CD8-positive, alpha-beta memory T cell (primary cell): ENCODE measurements around the gene WNK4. TPM values are rescaled to one million over a fixed set of nuclear protein-coding genes. Genes with fewer than 3 reads are reported as not detected.

Source experiments
- CTCF ChIA-PET: fragments of 350-600 bp; sonication (Branson Sonifier 250); formaldehyde crosslinking; loops from one replicate; lab custom pipeline; 2021; ENCODE audit warnings: antibody characterized with exemption; lab: Charles Lee
- POLR2A ChIA-PET: fragments of 350-600 bp; sonication (Branson Sonifier 250); formaldehyde crosslinking; loops from one replicate; lab custom pipeline; 2021; ENCODE audit warnings: antibody characterized with exemption; lab: Charles Lee
- DNase-seq, 5 donors: peaks; one replicate each; pipeline versions ENCODE4 v3.0.0 to v3.0.0-alpha.2; 2020 to 2022; ENCODE audit warnings: mixed read lengths in 1 of 5
- H3K27ac ChIP-seq: one replicate; pipeline ENCODE4 v1.7.0; 2013; ENCODE audit warnings: low read depth, mild to moderate bottlenecking, low read length, moderate library complexity
- H3K27me3 ChIP-seq: 2 replicates; pipeline ENCODE4 v1.7.0; 2013; ENCODE audit warnings: low read length, mild to moderate bottlenecking; ENCODE audit not compliant: insufficient read depth, poor library complexity, severe bottlenecking
- H3K36me3 ChIP-seq: 2 replicates; pipeline ENCODE4 v1.7.0; 2013; ENCODE audit warnings: mild to moderate bottlenecking, low read length, moderate library complexity; ENCODE audit not compliant: insufficient read depth
- H3K4me1 ChIP-seq: 2 replicates; pipeline ENCODE4 v1.7.0; 2013; ENCODE audit warnings: mild to moderate bottlenecking, low read length, moderate library complexity; ENCODE audit not compliant: insufficient read depth
- H3K4me3 ChIP-seq: 2 replicates; pipeline ENCODE4 v1.7.0; 2013; ENCODE audit warnings: mild to moderate bottlenecking, low read length
- H3K9me3 ChIP-seq: 2 replicates; pipeline ENCODE4 v1.7.0; 2013; ENCODE audit warnings: mild to moderate bottlenecking, low read length
- H3K27ac Mint-ChIP-seq, 8 donors: one replicate each; pipeline ENCODE4 v1.8.0; 2020 to 2021; ENCODE audit warnings: mixed read lengths in 8 of 8, mild to moderate bottlenecking in 6 of 8, inconsistent platforms in 3 of 8, moderate library complexity in 3 of 8
- H3K27me3 Mint-ChIP-seq, 2 donors: one replicate each; pipeline ENCODE4 v1.8.0; 2020 to 2021; ENCODE audit warnings: mixed read lengths in 2 of 2, mild to moderate bottlenecking in 1 of 2, moderate library complexity in 1 of 2
- H3K36me3 Mint-ChIP-seq, 3 donors: one replicate each; pipeline ENCODE4 v1.8.0; 2020 to 2021; ENCODE audit warnings: mixed read lengths in 3 of 3, inconsistent platforms in 1 of 3, mild to moderate bottlenecking in 1 of 3
- H3K4me1 Mint-ChIP-seq, 3 donors: one replicate each; pipeline ENCODE4 v1.8.0; 2020 to 2021; ENCODE audit warnings: mixed read lengths in 3 of 3, inconsistent platforms in 1 of 3, mild to moderate bottlenecking in 1 of 3
- H3K4me3 Mint-ChIP-seq, 7 donors: one replicate each; pipeline ENCODE4 v1.8.0; 2020 to 2021; ENCODE audit warnings: mixed read lengths in 7 of 7, mild to moderate bottlenecking in 6 of 7, moderate library complexity in 4 of 7, inconsistent platforms in 2 of 7
- H3K9me3 Mint-ChIP-seq, 5 donors: one replicate each; pipeline ENCODE4 v1.8.0; 2020 to 2022; ENCODE audit warnings: mixed read lengths in 5 of 5, mild to moderate bottlenecking in 3 of 5, moderate library complexity in 2 of 5, inconsistent platforms in 1 of 5
- polyA plus RNA-seq: library from polyadenylated mRNA; unstranded; fragments of 300-500 nt; fragmentation: Illumina TruSeq; gene quantifications from one replicate; pipeline ENCODE4 v1.2.3, GENCODE V29; 2021
- total RNA-seq, 2 experiments: library from RNA; stranded (reverse); gene quantifications; one replicate each; pipeline ENCODE4 v1.2.3, GENCODE V29; 2021

WNK4 gene
- total and polyA plus RNA-seq, 3 experiments from 2014 or later, result 0.18 to 0.55 TPM; not detected in 1

DNA sequence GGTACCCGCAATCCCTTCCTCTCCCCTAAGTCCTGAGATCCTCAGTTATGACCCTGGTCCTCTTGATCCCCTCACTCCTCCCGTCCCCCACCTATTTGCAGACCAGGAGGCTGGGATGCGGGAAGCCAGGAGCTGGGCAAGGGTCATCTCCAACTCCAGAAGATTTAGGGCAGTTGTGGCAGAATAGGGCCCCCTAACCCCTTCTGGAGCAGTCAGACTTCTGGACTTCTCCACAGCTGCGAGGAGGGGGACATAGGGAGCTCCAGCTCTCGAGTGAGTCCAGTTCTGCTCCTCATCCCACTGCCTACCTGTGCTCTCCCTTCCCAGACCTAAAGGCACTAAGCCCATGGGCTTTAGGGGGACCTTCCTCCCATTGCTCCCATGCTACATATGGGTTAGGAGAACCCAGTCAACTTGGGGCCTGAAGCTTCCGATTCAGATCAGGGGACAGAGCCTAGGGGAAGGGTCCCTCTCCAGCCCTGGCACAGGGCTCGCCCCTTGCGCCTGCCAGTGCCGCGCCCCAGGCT, 1.3 kb downstream of the WNK4 start:
- POLR2A ChIA-PET, result interaction anchor here (1.1 kb wide), 1 partner anchor 8 kb away, joined by 3 read pairs; no protein-coding TSS in a partner anchor
- Mint-ChIP-seq H3K4me3 (peak overlapping the region in 1 of 7 donors; percentile 43), H3K36me3 (peaks cover 17 to 28% (median 18%) of the 10 kb centered on the region in 3 donors), H3K9me3 (peaks cover 0 to 4% (median 0%) of the 10 kb centered on the region in 5 donors), H3K4me1 (peaks cover 17 to 49% (median 23%) of the 10 kb centered on the region in 3 donors), H3K27ac (peak overlapping the region in 1 of 8 donors; percentile 60), H3K27me3 (peaks cover 40 to 61% of the 10 kb centered on the region in 2 donors)
- Histone ChIP-seq H3K27me3 (peaks cover 43% of the 10 kb centered on the region), H3K36me3 (peaks cover 19% of the 10 kb centered on the region), H3K4me3 (peak overlapping the region; percentile 22), H3K9me3 (no peaks in the 10 kb centered on the region), H3K27ac (peak overlapping the region; percentile 65), H3K4me1 (peaks cover 13% of the 10 kb centered on the region)
- no peak for DNase-seq
- CTCF ChIA-PET, result interaction anchor here (1.2 kb wide), 1 partner anchor 18 kb away, joined by 4 read pairs; no protein-coding TSS in a partner anchor

- POLR2A ChIA-PET, result interaction anchor here (1.1 kb wide), 1 partner anchor 8 kb away, joined by 3 read pairs; no protein-coding TSS in a partner anchor
- no peak for DNase-seq
- Histone ChIP-seq H3K27ac (peak overlapping the region; percentile 65), H3K4me3 (no peak overlapping the region), H3K27me3 (peaks cover 46% of the 10 kb centered on the region), H3K9me3 (no peaks in the 10 kb centered on the region), H3K4me1 (peaks cover 13% of the 10 kb centered on the region), H3K36me3 (peaks cover 19% of the 10 kb centered on the region)
- Mint-ChIP-seq H3K4me3 (no peak overlapping the region), H3K9me3 (peaks cover 0 to 4% (median 0%) of the 10 kb centered on the region in 5 donors), H3K27ac (peak overlapping the region in 1 of 8 donors; percentile 52), H3K4me1 (peaks cover 17 to 49% (median 23%) of the 10 kb centered on the region in 3 donors), H3K27me3 (peaks cover 46 to 66% of the 10 kb centered on the region in 2 donors), H3K36me3 (peaks cover 15 to 25% (median 18%) of the 10 kb centered on the region in 3 donors)
- CTCF ChIA-PET, result no interaction called here
Observed at GRCh38 chr17:42782166-42783061, 2.0 kb downstream of the WNK4 start.

- H3K4me3 Mint-ChIP-seq, result no peak overlapping the region
- DNase-seq, result no peak
- no peak overlapping the region for H3K4me3 ChIP-seq
- ChIA-PET POLR2A (no interaction called here), CTCF (no interaction called here)
- peaks cover 12% of the 10 kb centered on the region for H3K36me3 ChIP-seq
- H3K27ac Mint-ChIP-seq, result peak overlapping the region in 3 of 8 donors; percentile 1 to 52 (median 2)
- no peaks in the 10 kb centered on the region for H3K9me3 ChIP-seq
- H3K27me3 Mint-ChIP-seq, result peaks cover 52 to 74% of the 10 kb centered on the region in 2 donors
- peaks cover 17 to 49% (median 24%) of the 10 kb centered on the region in 3 donors for H3K4me1 Mint-ChIP-seq
- H3K27me3 ChIP-seq, result peaks cover 46% of the 10 kb centered on the region
- peaks cover 0 to 4% (median 0%) of the 10 kb centered on the region in 5 donors for H3K9me3 Mint-ChIP-seq
- no peak overlapping the region for H3K27ac ChIP-seq
- H3K4me1 ChIP-seq, result peaks cover 13% of the 10 kb centered on the region
- peaks cover 10 to 17% (median 12%) of the 10 kb centered on the region in 3 donors for H3K36me3 Mint-ChIP-seq
Observed at GRCh38 chr17:42783062-42783790, 2.8 kb downstream of the WNK4 start.

- POLR2A ChIA-PET, result no interaction called here
- no peak overlapping the region for H3K27ac ChIP-seq
- no peak overlapping the region for H3K4me3 Mint-ChIP-seq
- H3K27ac Mint-ChIP-seq, result no peak overlapping the region
- H3K9me3 Mint-ChIP-seq, result peaks cover 0 to 4% (median 0%) of the 10 kb centered on the region in 5 donors
- no peak overlapping the region for H3K4me3 ChIP-seq
- H3K4me1 Mint-ChIP-seq, result peaks cover 17 to 49% (median 24%) of the 10 kb centered on the region in 3 donors
- peaks cover 9% of the 10 kb centered on the region for H3K36me3 ChIP-seq
- CTCF ChIA-PET, result no interaction called here
- peaks cover 6 to 11% (median 8%) of the 10 kb centered on the region in 3 donors for H3K36me3 Mint-ChIP-seq
- H3K27me3 Mint-ChIP-seq, result peaks cover 55 to 79% of the 10 kb centered on the region in 2 donors
- peaks cover 46% of the 10 kb centered on the region for H3K27me3 ChIP-seq
- H3K4me1 ChIP-seq, result peaks cover 13% of the 10 kb centered on the region
- no peak for DNase-seq
- no peaks in the 10 kb centered on the region for H3K9me3 ChIP-seq
Observed at GRCh38 chr17:42783791-42784138, 3.4 kb downstream of the WNK4 start.

DNA sequence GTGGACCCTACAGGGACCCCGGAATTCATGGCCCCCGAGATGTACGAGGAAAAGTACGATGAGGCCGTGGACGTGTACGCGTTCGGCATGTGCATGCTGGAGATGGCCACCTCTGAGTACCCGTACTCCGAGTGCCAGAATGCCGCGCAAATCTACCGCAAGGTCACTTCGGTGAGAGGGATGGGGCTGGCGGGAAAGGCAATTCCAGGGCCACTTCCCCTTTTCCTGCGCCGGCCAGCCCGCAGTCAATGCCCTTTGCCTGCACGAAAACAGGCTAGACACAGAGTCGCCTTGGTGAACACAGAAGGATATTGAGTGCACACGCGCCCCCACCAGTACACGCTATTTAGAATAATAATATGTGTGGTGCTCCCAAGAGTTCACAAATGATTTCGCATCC, 4.0 kb downstream of the WNK4 start:
- Mint-ChIP-seq H3K36me3 (peaks cover 3 to 5% (median 3%) of the 10 kb centered on the region in 3 donors), H3K27me3 (peaks cover 55 to 82% of the 10 kb centered on the region in 2 donors), H3K4me1 (peaks cover 16 to 47% (median 23%) of the 10 kb centered on the region in 3 donors), H3K9me3 (peaks cover 0 to 4% (median 0%) of the 10 kb centered on the region in 5 donors), H3K27ac (no peak overlapping the region), H3K4me3 (peak overlapping the region in 2 of 7 donors; percentile 41 to 49)
- POLR2A ChIA-PET, result interaction anchor here (0.8 kb wide), 1 partner anchor 584 kb away, joined by 3 read pairs; no protein-coding TSS in a partner anchor
- Histone ChIP-seq H3K27me3 (peaks cover 46% of the 10 kb centered on the region), H3K4me3 (no peak overlapping the region), H3K36me3 (peaks cover 3% of the 10 kb centered on the region), H3K4me1 (peaks cover 13% of the 10 kb centered on the region), H3K27ac (no peak overlapping the region), H3K9me3 (no peaks in the 10 kb centered on the region)
- no peak for DNase-seq
- CTCF ChIA-PET, result no interaction called here

DNA sequence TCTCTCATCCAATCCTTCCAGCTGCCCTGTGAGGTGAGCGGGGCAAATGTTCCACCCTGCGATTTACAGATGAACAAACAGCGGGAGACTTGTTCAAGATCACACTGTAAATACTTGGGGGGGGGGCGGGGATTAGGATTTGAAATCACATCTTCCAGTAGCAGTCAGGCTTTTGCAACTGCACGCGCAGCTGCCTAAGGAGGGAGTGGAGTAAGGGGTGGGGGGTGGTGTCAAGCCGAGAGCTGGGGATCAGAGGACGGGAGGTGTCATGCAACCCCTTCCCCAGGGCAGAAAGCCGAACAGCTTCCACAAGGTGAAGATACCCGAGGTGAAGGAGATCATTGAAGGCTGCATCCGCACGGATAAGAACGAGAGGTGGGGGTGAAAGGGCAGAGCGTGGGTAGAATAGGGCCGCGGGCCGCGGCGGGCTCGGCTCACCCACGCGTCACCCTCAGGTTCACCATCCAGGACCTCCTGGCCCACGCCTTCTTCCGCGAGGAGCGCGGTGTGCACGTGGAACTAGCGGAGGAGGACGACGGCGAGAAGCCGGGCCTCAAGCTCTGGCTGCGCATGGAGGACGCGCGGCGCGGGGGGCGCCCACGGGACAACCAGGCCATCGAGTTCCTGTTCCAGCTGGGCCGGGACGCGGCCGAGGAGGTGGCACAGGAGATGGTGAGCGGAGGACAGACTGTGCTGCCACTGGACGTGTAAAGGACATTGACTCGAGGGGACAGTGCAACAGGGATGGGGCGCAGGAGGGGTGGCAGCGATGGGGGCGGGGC, 4.6 kb downstream of the WNK4 start:
- CTCF ChIA-PET, result no interaction called here

GRCh38 chr17:42787266-42787665, 6.9 kb downstream of the WNK4 start:
- DNase-seq, result no peak
- H3K36me3 Mint-ChIP-seq, result no peaks in the 10 kb centered on the region
- H3K4me1 Mint-ChIP-seq, result peaks cover 13 to 30% (median 16%) of the 10 kb centered on the region in 3 donors
- CTCF ChIA-PET, result interaction anchor here (0.8 kb wide), 1 partner anchor 10 kb away, joined by 3 read pairs; no protein-coding TSS in a partner anchor
- H3K4me1 ChIP-seq, result peaks cover 13% of the 10 kb centered on the region
- POLR2A ChIA-PET, result no interaction called here
- no peak overlapping the region for H3K27ac ChIP-seq
- no peak overlapping the region for H3K4me3 ChIP-seq
- H3K27me3 ChIP-seq, result peaks cover 32% of the 10 kb centered on the region
- H3K36me3 ChIP-seq, result no peaks in the 10 kb centered on the region
- no peak overlapping the region for H3K4me3 Mint-ChIP-seq
- H3K27ac Mint-ChIP-seq, result no peak overlapping the region
- no peaks in the 10 kb centered on the region for H3K9me3 ChIP-seq
- H3K9me3 Mint-ChIP-seq, result peaks cover 0 to 4% (median 0%) of the 10 kb centered on the region in 5 donors
- H3K27me3 Mint-ChIP-seq, result peaks cover 51 to 70% of the 10 kb centered on the region in 2 donors

More for the DNA sequence above, 4.6 kb downstream of the WNK4 start:
- peaks cover 53 to 77% of the 10 kb centered on the region in 2 donors for H3K27me3 Mint-ChIP-seq
- no peak for DNase-seq
- Histone ChIP-seq H3K27ac (no peak overlapping the region), H3K4me3 (no peak overlapping the region), H3K36me3 (no peaks in the 10 kb centered on the region), H3K4me1 (peaks cover 13% of the 10 kb centered on the region), H3K27me3 (peaks cover 46% of the 10 kb centered on the region), H3K9me3 (no peaks in the 10 kb centered on the region)
- H3K9me3 Mint-ChIP-seq, result peaks cover 0 to 4% (median 0%) of the 10 kb centered on the region in 5 donors
- POLR2A ChIA-PET, result interaction anchor here (0.8 kb wide), 1 partner anchor 583 kb away, joined by 3 read pairs; no protein-coding TSS in a partner anchor
- H3K4me1 Mint-ChIP-seq, result peaks cover 13 to 41% (median 18%) of the 10 kb centered on the region in 3 donors
- no peaks in the 10 kb centered on the region for H3K36me3 Mint-ChIP-seq
- peak overlapping the region in 1 of 8 donors; percentile 13 for H3K27ac Mint-ChIP-seq
- peak overlapping the region in 4 of 7 donors; percentile 16 to 49 (median 30) for H3K4me3 Mint-ChIP-seq
